ENCODE results near the gene ABCA4. TPM values are rescaled to one million over a fixed set of nuclear protein-coding genes. Genes with fewer than 3 reads are reported as not detected.
A peak's percentile ranks its signal among the peaks of the same experiment; 100 is the strongest.
"Not testable (repeated sequence)": the region's sequence is repeated elsewhere in the genome, so short reads cannot be mapped to it uniquely, and the experiment has no call there.

The ABCA4 gene
- total and polyA plus RNA-seq, 2 experiments from 2014 or later: 0.53 to 1.4 TPM

DNA sequence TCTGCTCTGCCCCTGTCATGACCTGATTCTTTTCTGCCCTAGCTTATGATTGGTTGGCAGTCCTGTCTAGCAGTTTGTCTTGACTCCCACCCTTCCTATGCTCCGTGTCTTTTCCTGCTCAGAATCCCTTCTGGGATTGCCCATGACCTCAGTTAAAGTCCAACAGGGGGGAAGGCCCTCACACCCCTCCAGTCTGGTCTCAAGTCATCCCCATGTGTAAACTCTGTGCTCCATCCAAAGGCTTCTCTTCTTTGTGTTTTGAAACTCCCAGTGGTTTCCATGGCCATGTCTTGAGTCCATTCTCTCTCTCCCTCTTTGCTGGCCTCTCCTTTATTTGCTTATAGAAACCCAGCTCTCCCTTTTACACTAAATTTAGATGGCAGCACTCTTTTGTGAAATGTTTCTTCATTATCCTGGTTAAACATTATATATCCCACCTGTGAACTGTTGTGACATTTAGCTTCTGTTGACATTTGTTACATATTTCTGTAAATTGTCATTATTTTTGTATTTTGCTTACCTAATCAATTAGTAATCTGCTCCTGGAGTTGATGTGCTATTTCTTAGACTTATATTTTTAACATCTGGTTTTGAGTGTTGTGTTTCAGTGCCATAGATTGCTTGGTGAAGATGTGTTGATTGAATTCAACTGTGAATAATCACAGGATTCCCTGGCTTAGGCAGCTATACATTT lies 162.8 kb downstream of the ABCA4 start:
- no peaks in the 10 kb centered on the region for H3K27me3 ChIP-seq
- no peak for DNase-seq (ENCODE audit: low spot score)
- no peaks in the 10 kb centered on the region for H4K20me1 ChIP-seq (ENCODE audit: insufficient read depth, poor library complexity, severe bottlenecking)
- H3K79me2 ChIP-seq: no peaks in the 10 kb centered on the region
- H3K27ac ChIP-seq: peak overlapping the region; percentile 49
- H2AFZ ChIP-seq: no peak overlapping the region
- no peaks in the 10 kb centered on the region for H3K36me3 ChIP-seq (replicated peaks; ENCODE audit: insufficient read depth, low read depth)
- H3K9me2 ChIP-seq (replicated peaks; ENCODE audit: insufficient read depth): no peaks in the 10 kb centered on the region
- TF ChIP-seq EZH2 (IDR thresholded peaks at IDR 0.05; ENCODE audit: borderline replicate concordance): no peak
- TF ChIP-seq, protein P1, sequence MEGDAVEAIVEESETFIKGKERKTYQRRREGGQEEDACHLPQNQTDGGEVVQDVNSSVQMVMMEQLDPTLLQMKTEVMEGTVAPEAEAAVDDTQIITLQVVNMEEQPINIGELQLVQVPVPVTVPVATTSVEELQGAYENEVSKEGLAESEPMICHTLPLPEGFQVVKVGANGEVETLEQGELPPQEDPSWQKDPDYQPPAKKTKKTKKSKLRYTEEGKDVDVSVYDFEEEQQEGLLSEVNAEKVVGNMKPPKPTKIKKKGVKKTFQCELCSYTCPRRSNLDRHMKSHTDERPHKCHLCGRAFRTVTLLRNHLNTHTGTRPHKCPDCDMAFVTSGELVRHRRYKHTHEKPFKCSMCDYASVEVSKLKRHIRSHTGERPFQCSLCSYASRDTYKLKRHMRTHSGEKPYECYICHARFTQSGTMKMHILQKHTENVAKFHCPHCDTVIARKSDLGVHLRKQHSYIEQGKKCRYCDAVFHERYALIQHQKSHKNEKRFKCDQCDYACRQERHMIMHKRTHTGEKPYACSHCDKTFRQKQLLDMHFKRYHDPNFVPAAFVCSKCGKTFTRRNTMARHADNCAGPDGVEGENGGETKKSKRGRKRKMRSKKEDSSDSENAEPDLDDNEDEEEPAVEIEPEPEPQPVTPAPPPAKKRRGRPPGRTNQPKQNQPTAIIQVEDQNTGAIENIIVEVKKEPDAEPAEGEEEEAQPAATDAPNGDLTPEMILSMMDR (IDR thresholded peaks at IDR 0.05; ENCODE audit: poor library complexity): no peak
- no peak for TF ChIP-seq EZH2phosphoT487 (IDR thresholded peaks at IDR 0.05; ENCODE audit: low read depth, severe bottlenecking, unreplicated experiment)
- H3K4me2 ChIP-seq: no peak overlapping the region
- peaks cover 10% of the 10 kb centered on the region for H3K4me1 ChIP-seq (ENCODE audit: insufficient read depth)
- WGBS (ENCODE audit: low lambda C conversion rate, missing lambda C conversion rate): 74% methylated on average over 1 of the region's 1 CpG
- no peak overlapping the region for H3K4me3 ChIP-seq
- H3K9me3 ChIP-seq (ENCODE audit: low read depth): no peaks in the 10 kb centered on the region

GRCh38 chr1:93955765-93956164 lies 165.2 kb downstream of the ABCA4 start:
- H4K20me1 ChIP-seq (ENCODE audit: insufficient read depth, poor library complexity, severe bottlenecking): no peaks in the 10 kb centered on the region
- no peak for TF ChIP-seq EZH2phosphoT487 (IDR thresholded peaks at IDR 0.05; ENCODE audit: low read depth, severe bottlenecking, unreplicated experiment)
- no peak for TF ChIP-seq EZH2 (IDR thresholded peaks at IDR 0.05; ENCODE audit: borderline replicate concordance)
- TF ChIP-seq, protein P1 (IDR thresholded peaks at IDR 0.05; ENCODE audit: poor library complexity): no peak
- H3K27ac ChIP-seq: no peak overlapping the region
- H3K9me2 ChIP-seq (replicated peaks; ENCODE audit: insufficient read depth): no peaks in the 10 kb centered on the region
- 73% methylated on average over 1 of the region's 1 CpG for WGBS (ENCODE audit: low lambda C conversion rate, missing lambda C conversion rate)
- no peak overlapping the region for H3K4me2 ChIP-seq
- no peaks in the 10 kb centered on the region for H3K9me3 ChIP-seq (ENCODE audit: low read depth)
- no peak for DNase-seq (ENCODE audit: low spot score)
- no peak overlapping the region for H2AFZ ChIP-seq
- no peaks in the 10 kb centered on the region for H3K79me2 ChIP-seq
- no peak overlapping the region for H3K4me3 ChIP-seq
- no peaks in the 10 kb centered on the region for H3K27me3 ChIP-seq
- H3K4me1 ChIP-seq (ENCODE audit: insufficient read depth): peaks cover 10% of the 10 kb centered on the region
- no peaks in the 10 kb centered on the region for H3K36me3 ChIP-seq (replicated peaks; ENCODE audit: insufficient read depth, low read depth)

- not testable (repeated sequence) for H3K9me2 ChIP-seq (replicated peaks; ENCODE audit: insufficient read depth); H2AFZ ChIP-seq; H3K79me2 ChIP-seq; H3K27me3 ChIP-seq; H3K36me3 ChIP-seq (replicated peaks; ENCODE audit: insufficient read depth, low read depth); DNase-seq (ENCODE audit: low spot score); H3K9me3 ChIP-seq (ENCODE audit: low read depth); H3K4me1 ChIP-seq (ENCODE audit: insufficient read depth); H3K4me3 ChIP-seq; H4K20me1 ChIP-seq (ENCODE audit: insufficient read depth, poor library complexity, severe bottlenecking)
- WGBS (ENCODE audit: low lambda C conversion rate, missing lambda C conversion rate): 72% methylated on average over 2 of the region's 2 CpGs
- Histone ChIP-seq H3K4me2 (peak overlapping the region; percentile 16), H3K27ac (peak overlapping the region; percentile 50)
These were observed 173.8 kb downstream of the ABCA4 start for GRCh38 chr1:93947002-93947686.

Other genes with a start within 250 kb of the ABCA4 start
- 43.6 and 44.7 TPM in 2 replicates for gene DNTTIP2, start 241.9 kb downstream of the ABCA4 start, total RNA-seq
- gene DNTTIP2, start 241.9 kb downstream of the ABCA4 start, polyA plus RNA-seq: 34.4 and 37.8 TPM in 2 replicates
- 10.7 and 12.8 TPM in 2 replicates for gene GCLM, start 211.7 kb downstream of the ABCA4 start, total RNA-seq
- gene GCLM, start 211.7 kb downstream of the ABCA4 start, polyA plus RNA-seq: 14.4 and 15.3 TPM in 2 replicates
- 22.3 and 22.4 TPM in 2 replicates for gene ARHGAP29, start 116.4 kb upstream of the ABCA4 start, total RNA-seq
- 9.6 and 22.3 TPM in 2 replicates for gene ARHGAP29, start 116.4 kb upstream of the ABCA4 start, polyA plus RNA-seq